Stimulated activated CD8-positive, alpha-beta memory T cell treated with anti-CD3 and anti-CD28 coated beads, Interleukin-12 subunit alpha, Interleukin-12 subunit beta, amount 100 ng/mL, for 4 hours (primary cell): ENCODE measurements around the gene ZNF891.

Experiments
- DNase-seq: peaks from one replicate; pipeline ENCODE4 v3.0.0-alpha.2; 2020; ENCODE audit warnings: low read depth

The ZNF891 gene

DNA sequence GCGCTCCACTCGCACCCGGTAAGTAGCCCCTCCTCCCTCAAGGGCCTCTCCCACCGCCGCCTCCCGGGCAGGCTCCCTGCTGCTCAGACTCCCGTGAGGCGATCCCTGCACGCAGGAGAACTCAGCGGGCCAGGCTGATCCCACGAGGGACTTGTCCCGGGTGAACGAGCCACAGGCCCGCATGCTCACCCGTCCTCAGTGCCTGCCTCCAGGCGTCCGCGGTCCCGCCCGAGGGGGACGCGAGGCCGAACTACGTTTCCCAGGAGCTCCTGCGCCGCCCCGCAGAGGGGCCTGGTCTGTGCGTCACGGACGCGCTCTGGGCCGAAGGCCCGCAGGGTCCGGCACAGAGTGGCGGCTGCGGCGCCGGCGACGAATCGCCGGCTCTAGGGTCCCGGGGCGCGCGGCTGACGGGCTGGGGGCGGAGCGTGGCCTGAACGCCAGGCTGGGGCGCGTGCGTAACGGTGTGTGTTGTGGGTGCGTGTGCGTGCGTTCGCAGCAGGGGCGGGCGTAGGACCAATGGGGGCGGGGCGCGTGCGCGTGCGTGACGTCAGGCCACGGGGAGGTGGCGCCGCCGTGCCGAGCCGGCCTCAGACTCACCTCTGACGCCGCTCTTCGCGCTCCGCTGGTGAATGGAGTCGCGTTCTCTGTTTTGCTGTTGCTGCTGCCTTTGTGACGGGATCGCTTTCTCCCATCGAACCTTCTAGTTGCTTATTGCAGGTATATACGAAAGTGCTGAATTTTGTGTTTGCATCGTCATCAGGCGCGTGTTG, at the start of gene ZNF891, which contains the start of gene ZNF10:
Gene ZNF891, minus strand, starts transcription at position 237 of the 770 bp plus-strand sequence. CDS start 8,356 bp downstream, outside the sequence.
Gene ZNF10, plus strand, starts transcription at position 590 of the 770 bp plus-strand sequence. CDS start 13,866 bp downstream, outside the sequence.
- peak; percentile 95 for DNase-seq

- DNase-seq: no peak
Observed at GRCh38 chr12:133174901-133175300, 44.8 kb upstream of the ZNF891 start.

GRCh38 chr12:133172491-133172890, 42.4 kb upstream of the ZNF891 start:
- no peak for DNase-seq

GRCh38 chr12:133165776-133166175, 35.7 kb upstream of the ZNF891 start:
- no peak for DNase-seq

DNA sequence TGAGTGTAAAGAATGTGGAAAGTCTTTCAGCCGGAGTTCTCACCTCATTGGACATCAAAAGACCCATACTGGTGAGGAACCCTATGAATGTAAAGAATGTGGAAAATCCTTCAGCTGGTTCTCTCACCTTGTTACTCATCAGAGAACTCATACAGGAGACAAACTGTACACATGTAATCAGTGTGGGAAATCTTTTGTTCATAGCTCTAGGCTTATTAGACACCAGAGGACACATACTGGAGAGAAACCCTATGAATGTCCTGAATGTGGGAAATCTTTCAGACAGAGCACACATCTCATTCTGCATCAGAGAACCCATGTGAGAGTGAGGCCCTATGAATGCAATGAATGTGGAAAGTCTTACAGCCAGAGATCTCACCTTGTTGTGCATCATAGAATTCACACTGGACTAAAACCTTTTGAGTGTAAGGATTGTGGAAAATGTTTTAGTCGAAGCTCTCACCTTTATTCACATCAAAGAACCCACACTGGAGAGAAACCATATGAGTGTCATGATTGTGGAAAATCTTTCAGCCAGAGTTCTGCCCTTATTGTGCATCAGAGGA, 26.1 kb upstream of the ZNF891 start:
- no peak for DNase-seq

GRCh38 chr12:133145981-133146380, 15.9 kb upstream of the ZNF891 start:
- no peak for DNase-seq

- no peak for DNase-seq
Observed at GRCh38 chr12:133135747-133136146, 5.7 kb upstream of the ZNF891 start.

DNA sequence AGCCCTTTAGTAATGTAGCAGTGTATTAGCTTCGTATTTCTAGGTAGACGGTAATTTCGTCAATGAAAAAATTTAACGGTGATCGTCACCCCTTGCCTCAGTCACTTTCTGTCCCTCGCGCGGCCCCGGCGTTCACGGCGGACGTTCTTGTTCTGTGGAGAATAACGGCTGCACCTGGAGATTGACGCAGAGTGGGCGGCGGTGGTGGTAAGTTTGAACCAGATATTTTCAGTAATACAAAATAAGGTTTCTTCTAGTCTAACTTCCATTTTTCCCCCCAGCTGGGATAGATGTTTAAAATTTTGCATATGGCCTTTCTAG, 694 bp upstream of the ZNF891 start:
- DNase-seq: no peak

- no peak for DNase-seq
Observed at GRCh38 chr12:133129368-133130037, 571 bp downstream of the ZNF891 start.

- no peak for DNase-seq
Observed at GRCh38 chr12:133124674-133125073, 5.4 kb downstream of the ZNF891 start.

- no peak for DNase-seq
Observed at GRCh38 chr12:133120385-133121191, 9.5 kb downstream of the ZNF891 start.

DNA sequence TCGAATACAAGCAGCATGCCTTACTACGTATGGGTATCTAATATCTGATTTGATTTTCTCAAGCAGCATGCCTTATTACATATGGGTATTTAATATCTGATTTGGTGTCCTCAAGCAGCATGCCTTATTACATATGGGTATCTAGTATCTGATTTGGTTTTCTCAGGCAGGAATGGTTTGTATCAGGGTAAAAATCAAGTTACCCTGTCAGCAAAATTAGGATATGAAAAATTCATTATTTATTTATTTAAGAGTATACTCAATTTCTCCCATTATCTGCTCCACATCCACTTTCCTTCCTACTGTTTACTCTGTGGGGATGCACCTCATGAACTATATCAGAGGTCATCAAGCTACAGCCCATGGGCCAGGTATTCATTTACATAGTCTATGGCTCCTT, 21.9 kb downstream of the ZNF891 start:
- no peak for DNase-seq

DNA sequence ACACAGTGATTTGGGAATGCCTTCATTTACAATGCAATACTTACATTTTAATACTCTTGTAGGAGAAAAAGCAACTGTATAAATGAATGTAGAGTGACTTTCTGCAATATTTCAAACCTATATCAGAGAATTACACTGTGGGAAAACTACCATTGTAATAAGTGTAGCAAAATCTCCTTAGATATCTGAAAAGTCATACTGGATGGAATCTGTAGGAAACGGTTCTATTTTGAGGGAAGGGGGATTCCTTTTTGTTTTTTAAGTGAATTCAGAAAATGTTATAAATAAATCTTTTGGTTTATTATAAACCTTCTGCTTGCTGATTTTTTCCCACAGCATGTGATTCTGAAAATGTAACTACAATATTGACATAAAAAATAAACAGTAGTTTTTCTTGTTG, 23.0 kb downstream of the ZNF891 start:
- no peak for DNase-seq

DNA sequence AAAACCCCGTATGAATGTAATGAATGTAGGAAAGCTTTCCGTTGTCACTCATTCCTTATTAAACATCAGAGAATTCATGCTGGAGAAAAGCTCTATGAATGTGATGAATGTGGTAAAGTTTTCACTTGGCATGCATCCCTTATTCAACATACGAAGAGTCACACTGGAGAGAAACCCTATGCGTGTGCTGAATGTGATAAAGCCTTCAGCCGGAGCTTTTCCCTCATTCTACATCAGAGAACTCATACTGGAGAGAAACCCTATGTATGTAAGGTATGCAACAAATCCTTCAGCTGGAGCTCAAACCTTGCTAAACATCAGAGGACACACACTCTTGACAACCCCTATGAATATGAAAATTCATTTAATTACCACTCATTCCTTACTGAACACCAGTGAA, 23.8 kb downstream of the ZNF891 start:
- DNase-seq: no peak

- DNase-seq: no peak
Observed at GRCh38 chr12:133105620-133106019, 24.5 kb downstream of the ZNF891 start.

DNA sequence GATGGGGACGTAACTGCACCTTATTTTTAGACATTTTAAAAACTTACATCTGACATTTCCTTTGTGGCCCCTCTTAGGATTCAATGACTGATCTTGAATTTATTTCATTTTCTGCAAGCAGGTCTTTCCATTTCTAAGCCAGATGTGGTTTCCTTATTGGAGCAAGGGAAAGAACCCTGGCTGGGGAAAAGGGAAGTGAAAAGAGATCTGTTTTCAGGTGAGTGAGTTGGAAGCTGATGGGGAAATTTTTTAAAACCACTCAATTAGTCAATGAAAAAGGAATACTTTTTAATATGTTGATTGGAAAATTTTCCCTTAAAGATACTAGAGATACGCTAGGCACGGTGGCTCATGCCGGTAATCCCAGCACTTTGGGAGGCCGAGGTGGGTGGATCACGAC, 46.7 kb downstream of the ZNF891 start:
- DNase-seq: no peak

DNA sequence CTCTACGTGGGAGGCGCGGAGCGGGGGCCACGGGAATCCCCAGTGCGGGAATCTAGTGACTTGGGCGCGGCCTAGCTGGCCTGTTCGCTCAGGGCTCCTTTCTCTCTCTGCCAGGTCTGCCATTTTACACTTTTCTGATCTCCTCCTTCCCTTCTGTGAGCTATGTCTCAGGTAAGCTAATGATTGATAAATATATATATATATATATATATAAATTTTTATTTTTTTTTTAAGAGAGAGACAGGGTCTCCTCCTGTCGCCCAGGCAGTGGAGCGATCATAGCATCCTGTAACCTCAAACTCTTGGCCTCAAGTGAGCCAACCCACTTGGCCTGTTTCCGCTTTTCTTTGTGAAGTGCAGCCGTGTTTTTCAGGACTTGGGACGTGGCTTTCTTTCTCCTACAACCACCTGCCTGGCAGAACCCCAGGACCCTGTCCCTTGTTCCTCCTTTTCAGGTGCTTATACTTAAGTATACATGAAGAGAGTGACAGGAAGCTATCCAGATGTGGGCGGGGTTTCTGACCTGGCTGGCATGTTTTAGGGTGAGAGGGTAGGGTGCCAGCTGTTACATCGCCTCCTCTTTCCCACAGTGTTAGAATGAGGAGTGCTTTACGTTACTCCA, 48.8 kb downstream of the ZNF891 start:
- DNase-seq: no peak

DNA sequence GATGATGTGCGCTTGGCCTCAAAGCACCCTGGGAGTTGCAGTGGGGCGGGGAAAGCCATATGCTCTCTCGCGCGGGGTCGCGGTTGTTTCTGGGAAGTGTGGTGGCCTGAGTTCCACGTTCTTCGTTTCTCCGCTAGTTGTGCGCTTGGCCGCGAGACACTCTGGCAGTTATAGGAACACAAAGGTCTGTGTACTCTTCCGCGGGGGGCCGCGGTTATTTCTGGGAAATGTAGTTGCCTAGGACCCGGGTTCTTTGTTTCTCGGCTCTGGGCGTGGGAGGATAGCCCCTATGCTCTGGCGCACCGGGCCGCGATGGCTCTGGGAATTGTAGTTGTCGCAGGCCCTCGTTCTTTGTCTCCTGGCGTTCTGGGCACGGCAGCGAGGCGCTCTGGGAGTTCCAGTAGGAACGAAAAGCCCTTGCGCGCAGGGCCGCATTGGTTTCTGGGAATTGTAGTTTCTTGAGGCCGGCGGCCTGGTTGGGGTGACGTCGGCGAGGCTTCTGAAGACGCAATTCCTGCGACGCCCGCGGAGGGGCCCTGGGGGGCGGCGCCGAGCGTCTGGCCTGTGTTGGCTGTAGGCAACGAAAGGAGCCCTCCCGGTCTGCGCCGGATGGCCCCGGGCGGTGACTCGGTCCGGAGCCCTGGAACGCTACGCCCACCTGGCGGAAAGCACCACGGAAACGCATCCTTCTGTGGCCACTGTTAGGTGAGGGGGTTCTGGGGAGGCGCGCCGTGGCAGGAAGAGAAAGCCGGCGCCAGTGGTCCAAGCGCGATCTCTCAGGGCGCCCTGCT, 49.5 kb downstream of the ZNF891 start, which contains the start of gene ZNF140:
Gene ZNF140, plus strand, starts transcription at position 556 of the 791 bp plus-strand sequence. CDS start 398 bp downstream, outside the sequence.
- DNase-seq: peak; percentile 89

- DNase-seq: peak; percentile 91
Observed at GRCh38 chr12:133080026-133080367, 50.1 kb downstream of the ZNF891 start.

- DNase-seq: no peak
Observed at GRCh38 chr12:133073836-133074235, 56.2 kb downstream of the ZNF891 start.

- DNase-seq: no peak
Observed at GRCh38 chr12:133063556-133063955, 66.5 kb downstream of the ZNF891 start.
